Measurements from ENCODE around the gene MTMR3.

DNA sequence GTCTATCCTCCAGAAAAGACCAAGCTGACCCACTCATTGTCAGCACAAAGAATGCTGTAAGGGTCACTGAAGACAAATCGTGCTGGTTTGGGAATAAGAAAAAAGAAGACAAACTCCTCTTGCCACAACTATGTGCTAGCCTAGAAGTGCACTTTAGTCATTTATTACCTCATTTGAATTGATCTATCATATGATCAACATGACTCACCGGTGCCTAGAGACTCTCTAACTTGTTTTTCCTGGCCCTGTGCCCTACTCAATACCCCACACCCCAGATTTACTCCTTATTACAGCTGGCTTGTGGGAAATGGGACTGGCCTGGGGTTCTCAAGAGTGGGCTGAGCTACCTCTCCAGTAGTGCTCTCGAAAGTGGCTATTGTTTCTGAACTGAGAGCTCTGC is 161.4 kb downstream of the MTMR3 start:
- TF ChIP-seq TAF1 (IDR thresholded peaks at IDR 0.05; ENCODE audit: borderline replicate concordance, low read depth, low read length), result no peak
- TF ChIP-seq POLR2AphosphoS5 (IDR thresholded peaks at IDR 0.05; ENCODE audit: low read depth, low read length), result no peak
- no peak for TF ChIP-seq POLR2A (IDR thresholded peaks at IDR 0.05; ENCODE audit: low read depth, low read length)

All from GM12892 (cell line).